ENCODE data around the gene TOR1AIP1. TPM values are rescaled to one million over a fixed set of nuclear protein-coding genes. Genes with fewer than 3 reads are reported as not detected.

Gene TOR1AIP1
- total RNA-seq, 1 donor from 2014 or later = 22.2 TPM

Other genes with a start within 250 kb of the TOR1AIP1 start
- 0.05 TPM for gene FAM163A, start 139.0 kb upstream of the TOR1AIP1 start, total RNA-seq
- 84.1 TPM for gene TOR1AIP2, start 4.5 kb upstream of the TOR1AIP1 start, total RNA-seq
- gene CEP350, start 72.5 kb downstream of the TOR1AIP1 start, total RNA-seq = 18.0 TPM